CD4-positive, alpha-beta T cell treated with Interleukin-17A for 4 hours (primary cell): ENCODE results near the gene USP26.
"Not testable (repeated sequence)": the region's sequence is repeated elsewhere in the genome, so short reads cannot be mapped to it uniquely, and the experiment has no call there.

Experiments used
- DNase-seq: peaks from one replicate; pipeline ENCODE4 v3.0.0-alpha.2; 2020; ENCODE audit warnings: mixed read lengths

USP26 gene

GRCh38 chrX:133007458-133007857 lies 89.5 kb downstream of the USP26 start:
- DNase-seq = no peak

GRCh38 chrX:133005616-133006015 lies 91.3 kb downstream of the USP26 start:
- DNase-seq = no peak

- no peak for DNase-seq
Measured at GRCh38 chrX:133005042-133005441, 91.9 kb downstream of the USP26 start.

GRCh38 chrX:132999209-132999608 lies 97.7 kb downstream of the USP26 start:
- DNase-seq = no peak

- DNase-seq = no peak
Measured at GRCh38 chrX:132990835-132991234, 106.1 kb downstream of the USP26 start.

GRCh38 chrX:132986556-132986955 lies 110.4 kb downstream of the USP26 start:
- no peak for DNase-seq

GRCh38 chrX:132984058-132984650 lies 112.8 kb downstream of the USP26 start:
- DNase-seq = no peak

- no peak for DNase-seq
Measured at GRCh38 chrX:132983496-132983895, 113.4 kb downstream of the USP26 start.

- not testable (repeated sequence) for DNase-seq
Measured at GRCh38 chrX:132980035-132980434, 116.9 kb downstream of the USP26 start.
